ENCODE data around the gene SECISBP2. TPM values are rescaled to one million over a fixed set of nuclear protein-coding genes. Genes with fewer than 3 reads are reported as not detected.

Gene SECISBP2
- total and polyA plus RNA-seq, 2 donors from 2014 or later, result 27.0 to 59.8 TPM

GRCh38 chr9:89319015-89319905, 960 bp downstream of the SECISBP2 start:
- H3K27me3 ChIP-seq (ENCODE audit: control insufficient read depth, insufficient read depth, low read length), result no peaks in the 10 kb centered on the region
- no peak for TF ChIP-seq CTCF (IDR thresholded peaks at IDR 0.05; ENCODE audit: borderline replicate concordance, extremely low read depth, insufficient read depth)
- H3K4me3 ChIP-seq (ENCODE audit: low read length in 3 of 3), result peak overlapping the region; percentile 63 to 77 (median 77)
- peaks cover 3 to 16% (median 13%) of the 10 kb centered on the region in 3 donors for H3K4me1 ChIP-seq (ENCODE audit: control insufficient read depth in 2 of 3, insufficient read depth in 2 of 3, low read depth in 1 of 3, low read length in 3 of 3)
- H3K9me3 ChIP-seq (ENCODE audit: control insufficient read depth in 2 of 3, insufficient read depth in 1 of 3, low read length in 3 of 3), result no peaks in the 10 kb centered on the region
- H3K36me3 ChIP-seq (ENCODE audit: control insufficient read depth in 2 of 3, insufficient read depth in 3 of 3, low read length in 3 of 3), result peaks cover 0 to 8% (median 3%) of the 10 kb centered on the region in 3 donors
- peak overlapping the region; percentile 18 to 90 (median 81) for H3K9ac ChIP-seq (ENCODE audit: low read length in 3 of 3)
- intact Hi-C loops (cut with DNase I), result no loop called here
- DNase-seq, result peak in 3 of 5 donors; percentile 41 to 55 (median 49)
- peak; percentile 57 for FAIRE-seq
- H3K27ac ChIP-seq (ENCODE audit: low read depth in 2 of 2, low read length in 2 of 2), result peak overlapping the region; percentile 98 to 99

DNA sequence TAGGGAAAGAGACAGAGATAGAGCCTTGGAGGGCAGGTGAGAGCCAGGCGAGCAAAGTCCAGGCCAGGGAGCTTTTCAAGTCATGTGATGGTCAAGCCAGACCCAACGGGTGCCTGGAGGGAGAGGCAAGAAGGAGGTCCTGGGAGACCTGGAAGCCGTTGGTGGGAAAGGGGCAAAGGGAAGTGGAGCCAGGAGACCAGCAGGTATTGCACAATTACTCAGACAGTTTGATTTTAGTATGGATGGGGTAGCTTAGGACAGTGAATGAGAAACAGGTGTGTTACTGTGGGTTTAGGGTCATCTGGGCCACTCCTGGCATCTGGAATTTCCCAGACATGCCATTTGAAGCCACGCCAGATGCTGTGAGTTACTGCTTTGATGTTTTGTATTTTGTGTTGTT, 5.1 kb downstream of the SECISBP2 start:
- H3K9me3 ChIP-seq (ENCODE audit: control insufficient read depth in 2 of 3, insufficient read depth in 1 of 3, low read length in 3 of 3), result no peaks in the 10 kb centered on the region
- no peak overlapping the region for H3K27ac ChIP-seq (ENCODE audit: low read depth in 2 of 2, low read length in 2 of 2)
- H3K27me3 ChIP-seq (ENCODE audit: control insufficient read depth, insufficient read depth, low read length), result no peaks in the 10 kb centered on the region
- H3K36me3 ChIP-seq (ENCODE audit: control insufficient read depth in 2 of 3, insufficient read depth in 3 of 3, low read length in 3 of 3), result peaks cover 7 to 12% (median 11%) of the 10 kb centered on the region in 3 donors
- no peak overlapping the region for H3K9ac ChIP-seq (ENCODE audit: low read length in 3 of 3)
- intact Hi-C loops (cut with DNase I), result no loop called here
- no peak for TF ChIP-seq CTCF (IDR thresholded peaks at IDR 0.05; ENCODE audit: borderline replicate concordance, extremely low read depth, insufficient read depth)
- peak overlapping the region in 1 of 3 donors; percentile 22 for H3K4me3 ChIP-seq (ENCODE audit: low read length in 3 of 3)
- FAIRE-seq, result no peak
- peaks cover 0 to 13% (median 12%) of the 10 kb centered on the region in 3 donors for H3K4me1 ChIP-seq (ENCODE audit: control insufficient read depth in 2 of 3, insufficient read depth in 2 of 3, low read depth in 1 of 3, low read length in 3 of 3)
- DNase-seq, result no peak

DNA sequence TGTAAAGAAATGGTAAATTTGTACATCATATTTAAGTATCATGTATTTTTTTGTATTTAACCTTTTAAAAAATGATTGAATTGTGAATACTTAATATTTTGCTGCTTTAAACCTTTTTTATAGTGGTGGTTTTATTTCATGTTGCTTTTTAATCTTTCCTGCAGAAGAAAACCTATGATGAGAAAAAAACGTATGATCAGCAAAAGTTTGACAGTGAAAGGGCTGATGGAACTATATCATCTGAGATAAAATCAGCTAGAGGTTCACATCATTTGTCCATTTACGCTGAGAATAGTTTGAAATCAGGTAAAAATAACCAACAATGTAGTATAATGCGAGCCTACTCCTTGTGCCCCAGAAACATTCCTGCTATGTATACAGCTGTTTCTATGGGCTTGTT, 7.4 kb downstream of the SECISBP2 start:
- intact Hi-C loops (cut with DNase I), result no loop called here
- H3K27ac ChIP-seq (ENCODE audit: low read depth in 2 of 2, low read length in 2 of 2), result no peak overlapping the region
- H3K27me3 ChIP-seq (ENCODE audit: control insufficient read depth, insufficient read depth, low read length), result no peaks in the 10 kb centered on the region
- no peak for FAIRE-seq
- H3K9ac ChIP-seq (ENCODE audit: low read length in 3 of 3), result no peak overlapping the region
- H3K4me3 ChIP-seq (ENCODE audit: low read length in 3 of 3), result no peak overlapping the region
- no peak for TF ChIP-seq CTCF (IDR thresholded peaks at IDR 0.05; ENCODE audit: borderline replicate concordance, extremely low read depth, insufficient read depth)
- H3K9me3 ChIP-seq (ENCODE audit: control insufficient read depth in 2 of 3, insufficient read depth in 1 of 3, low read length in 3 of 3), result no peaks in the 10 kb centered on the region
- peaks cover 0 to 12% (median 9%) of the 10 kb centered on the region in 3 donors for H3K4me1 ChIP-seq (ENCODE audit: control insufficient read depth in 2 of 3, insufficient read depth in 2 of 3, low read depth in 1 of 3, low read length in 3 of 3)
- DNase-seq, result no peak
- H3K36me3 ChIP-seq (ENCODE audit: control insufficient read depth in 2 of 3, insufficient read depth in 3 of 3, low read length in 3 of 3), result peaks cover 14 to 29% (median 25%) of the 10 kb centered on the region in 3 donors
